Measurements from ENCODE around the gene CHRNA4.

Gene CHRNA4

GRCh38 chr20:63330084-63330760, 30.9 kb downstream of the CHRNA4 start:
- Histone ChIP-seq H3K4me2 (no peak overlapping the region), H2AFZ (ENCODE audit: low read depth) (no peak overlapping the region), H3K4me1 (ENCODE audit: low read depth, poor library complexity, severe bottlenecking) (peaks cover 3% of the 10 kb centered on the region)

GRCh38 chr20:63329331-63330083, 31.6 kb downstream of the CHRNA4 start:
- TF ChIP-seq CTCF (conservative IDR thresholded peaks at IDR 0.05; ENCODE audit: low read depth, low read length), result no peak
- peaks cover 81% of the 10 kb centered on the region for H3K27me3 ChIP-seq (ENCODE audit: insufficient read depth, low read depth)
- peaks cover 3% of the 10 kb centered on the region for H3K4me1 ChIP-seq (ENCODE audit: low read depth, poor library complexity, severe bottlenecking)
- no peaks in the 10 kb centered on the region for H3K36me3 ChIP-seq (ENCODE audit: insufficient read depth)
- no peak overlapping the region for H3K9ac ChIP-seq
- no peak overlapping the region for H3K4me2 ChIP-seq
- H3K79me2 ChIP-seq (ENCODE audit: insufficient read depth, low read depth), result no peaks in the 10 kb centered on the region
- no peak overlapping the region for H3K4me3 ChIP-seq (IDR thresholded peaks at IDR 0.05; ENCODE audit: insufficient read depth, low read depth, low read length)
- no peak overlapping the region for H3K27ac ChIP-seq
- no peaks in the 10 kb centered on the region for H4K20me1 ChIP-seq (ENCODE audit: insufficient read depth)
- H2AFZ ChIP-seq (ENCODE audit: low read depth), result no peak overlapping the region

More at GRCh38 chr20:63330084-63330760, 30.9 kb downstream of the CHRNA4 start:
- no peak overlapping the region for H3K9ac ChIP-seq
- no peaks in the 10 kb centered on the region for H4K20me1 ChIP-seq (ENCODE audit: insufficient read depth)
- no peaks in the 10 kb centered on the region for H3K79me2 ChIP-seq (ENCODE audit: insufficient read depth, low read depth)
- no peak for TF ChIP-seq CTCF (conservative IDR thresholded peaks at IDR 0.05; ENCODE audit: low read depth, low read length)
- H3K4me3 ChIP-seq (IDR thresholded peaks at IDR 0.05; ENCODE audit: insufficient read depth, low read depth, low read length), result no peak overlapping the region
- peaks cover 81% of the 10 kb centered on the region for H3K27me3 ChIP-seq (ENCODE audit: insufficient read depth, low read depth)
- H3K36me3 ChIP-seq (ENCODE audit: insufficient read depth), result no peaks in the 10 kb centered on the region
- no peak overlapping the region for H3K27ac ChIP-seq

- H3K4me2 ChIP-seq, result no peak overlapping the region
- H3K27me3 ChIP-seq (ENCODE audit: insufficient read depth, low read depth), result peaks cover 81% of the 10 kb centered on the region
- H3K4me3 ChIP-seq (IDR thresholded peaks at IDR 0.05; ENCODE audit: insufficient read depth, low read depth, low read length), result no peak overlapping the region
- H3K27ac ChIP-seq, result no peak overlapping the region
- H3K79me2 ChIP-seq (ENCODE audit: insufficient read depth, low read depth), result no peaks in the 10 kb centered on the region
- TF ChIP-seq CTCF (conservative IDR thresholded peaks at IDR 0.05; ENCODE audit: low read depth, low read length), result no peak
- no peak overlapping the region for H2AFZ ChIP-seq (ENCODE audit: low read depth)
- H3K9ac ChIP-seq, result no peak overlapping the region
- H3K36me3 ChIP-seq (ENCODE audit: insufficient read depth), result no peaks in the 10 kb centered on the region
- H3K4me1 ChIP-seq (ENCODE audit: low read depth, poor library complexity, severe bottlenecking), result peaks cover 3% of the 10 kb centered on the region
- H4K20me1 ChIP-seq (ENCODE audit: insufficient read depth), result no peaks in the 10 kb centered on the region
Measured at GRCh38 chr20:63328718-63329275, 32.4 kb downstream of the CHRNA4 start.

- H3K79me2 ChIP-seq (ENCODE audit: insufficient read depth, low read depth), result no peaks in the 10 kb centered on the region
- no peak overlapping the region for H3K27ac ChIP-seq
- TF ChIP-seq CTCF (conservative IDR thresholded peaks at IDR 0.05; ENCODE audit: low read depth, low read length), result no peak
- H2AFZ ChIP-seq (ENCODE audit: low read depth), result no peak overlapping the region
- H3K27me3 ChIP-seq (ENCODE audit: insufficient read depth, low read depth), result peaks cover 81% of the 10 kb centered on the region
- no peaks in the 10 kb centered on the region for H4K20me1 ChIP-seq (ENCODE audit: insufficient read depth)
- no peak overlapping the region for H3K9ac ChIP-seq
- no peaks in the 10 kb centered on the region for H3K36me3 ChIP-seq (ENCODE audit: insufficient read depth)
- H3K4me3 ChIP-seq (IDR thresholded peaks at IDR 0.05; ENCODE audit: insufficient read depth, low read depth, low read length), result no peak overlapping the region
- H3K4me2 ChIP-seq, result no peak overlapping the region
- H3K4me1 ChIP-seq (ENCODE audit: low read depth, poor library complexity, severe bottlenecking), result peaks cover 3% of the 10 kb centered on the region
Measured at GRCh38 chr20:63328026-63328700, 33.0 kb downstream of the CHRNA4 start.
